GM12891 (cell line): Measurements from ENCODE around the gene PRX.

Source experiments
- DNase-seq: peaks from one replicate; pipeline ENCODE4 v3.0.0; 2011; ENCODE audit warnings: low spot score; ENCODE audit not compliant: insufficient read length
- FAIRE-seq: peaks from 2 replicates; lab custom pipeline; 2011; peaks lifted over from hg19 to GRCh38; lab: Jason Lieb, UNC
- PAX5 ChIP-seq: IDR thresholded peaks from 2 replicates; pipeline ENCODE4 v1.6.1; 2011; ENCODE audit warnings: low read length, moderate library complexity, mild to moderate bottlenecking; ENCODE audit not compliant: insufficient read depth, severe bottlenecking
- POLR2A ChIP-seq: IDR thresholded peaks from 2 replicates; pipeline ENCODE4 v1.6.1; 2011; ENCODE audit warnings: low read depth, low read length, control low read depth
- POLR2AphosphoS5 ChIP-seq: IDR thresholded peaks from 2 replicates; pipeline ENCODE4 v1.6.1; 2011; ENCODE audit warnings: low read depth, low read length, control low read depth
- POU2F2 ChIP-seq: IDR thresholded peaks from 2 replicates; pipeline ENCODE4 v1.6.1; 2011; ENCODE audit warnings: low read depth, mild to moderate bottlenecking, control low read depth, low read length, moderate library complexity
- SPI1 ChIP-seq: IDR thresholded peaks from 2 replicates; pipeline ENCODE4 v1.6.1; 2011; ENCODE audit warnings: low read depth, low read length, control low read depth
- TAF1 ChIP-seq: IDR thresholded peaks from 2 replicates; pipeline ENCODE4 v1.6.1; 2011; ENCODE audit warnings: low read depth, low read length, control low read depth

PRX gene

GRCh38 chr19:40422748-40423566 is 9.8 kb upstream of the PRX start:
- TF ChIP-seq POU2F2 (no peak), POLR2AphosphoS5 (no peak), POLR2A (no peak)
- FAIRE-seq (no peak), DNase-seq (no peak)

- no peak for DNase-seq
- FAIRE-seq: no peak
- TF ChIP-seq PAX5: no peak
These were observed 9.0 kb upstream of the PRX start for GRCh38 chr19:40421993-40422747.

- TF ChIP-seq TAF1 (0 out of 2 replicates have a peak, but pooled peaks have one; percentile 16), PAX5 (no peak), SPI1 (no peak), POLR2AphosphoS5 (peak; percentile 85; the same call in 1 of the 2 replicates), POU2F2 (0 out of 2 replicates have a peak, but pooled peaks have one; percentile 19), POLR2A (peak; percentile 78)
- FAIRE-seq: peak; percentile 88
- no peak for DNase-seq
These were observed 7.9 kb upstream of the PRX start for GRCh38 chr19:40420766-40421765.

- TF ChIP-seq SPI1: no peak
- TF ChIP-seq POU2F2: no peak
- TF ChIP-seq PAX5: no peak
- no peak for TF ChIP-seq POLR2A
- no peak for TF ChIP-seq POLR2AphosphoS5
- no peak for TF ChIP-seq TAF1
- FAIRE-seq: no peak
- no peak for DNase-seq
These were observed 7.2 kb upstream of the PRX start for GRCh38 chr19:40420451-40420765.

- no peak for DNase-seq
- no peak for FAIRE-seq
- TF ChIP-seq POU2F2 (no peak), POLR2A (no peak), SPI1 (no peak), TAF1 (no peak), POLR2AphosphoS5 (no peak), PAX5 (no peak)
These were observed 6.6 kb upstream of the PRX start for GRCh38 chr19:40419780-40420179.

- FAIRE-seq (no peak), DNase-seq (no peak)
- TF ChIP-seq POLR2AphosphoS5 (no peak), SPI1 (no peak), POU2F2 (no peak), TAF1 (no peak), PAX5 (no peak), POLR2A (no peak)
These were observed 6.0 kb upstream of the PRX start for GRCh38 chr19:40419066-40419612.

- DNase-seq (no peak), FAIRE-seq (no peak)
- TF ChIP-seq SPI1 (no peak), POLR2AphosphoS5 (no peak), TAF1 (no peak), POLR2A (no peak), PAX5 (no peak), POU2F2 (no peak)
These were observed 4.9 kb upstream of the PRX start for GRCh38 chr19:40418040-40418439.

- FAIRE-seq: no peak
- TF ChIP-seq SPI1 (no peak), POLR2AphosphoS5 (no peak)
- no peak for DNase-seq
These were observed 4.4 kb upstream of the PRX start for GRCh38 chr19:40417643-40417981.

- FAIRE-seq (peak; percentile 74), DNase-seq (no peak)
- TF ChIP-seq POLR2AphosphoS5: no peak
- TF ChIP-seq PAX5: peak; percentile 45
- TF ChIP-seq POU2F2: 0 out of 2 replicates have a peak, but pooled peaks have one; percentile 14
These were observed 3.9 kb upstream of the PRX start for GRCh38 chr19:40416918-40417642.
